Hematopoietic multipotent progenitor cell treated with erythropoietin and hydrocortisone succinate and interleukin-3 and kit ligand, for 15 days (in vitro differentiated cells): ENCODE results near the gene CDK11A.
"Not testable (repeated sequence)": the region's sequence is repeated elsewhere in the genome, so short reads cannot be mapped to it uniquely, and the experiment has no call there.

ENCODE experiments used
- DNase-seq: peaks from one replicate; pipeline ENCODE4 v3.0.0-alpha.2; 2015; ENCODE audit warnings: low spot score

The CDK11A gene

DNA sequence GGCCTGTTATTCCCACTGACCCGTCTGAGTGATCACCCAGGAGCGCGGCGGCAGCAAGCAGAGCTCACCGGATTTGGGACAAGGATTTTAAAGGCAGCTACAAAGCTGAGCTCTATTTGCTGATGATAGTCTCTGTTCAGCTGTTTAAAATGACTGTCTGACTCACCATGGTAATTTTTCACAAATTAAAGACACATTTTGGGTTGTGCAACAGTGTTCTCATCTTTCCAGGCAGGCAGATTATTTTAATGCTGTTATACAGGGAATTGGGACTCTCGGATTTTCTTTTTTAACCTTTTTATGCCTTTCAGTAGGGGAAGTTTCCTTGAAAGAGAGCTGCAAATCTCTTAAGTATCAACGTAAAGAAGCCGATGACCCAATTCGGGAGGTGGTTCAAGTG is 61.8 kb downstream of the CDK11A start:
- not testable (repeated sequence) for DNase-seq

- DNase-seq, result peak; percentile 93
Measured at GRCh38 chr1:1658583-1659549, 65.3 kb downstream of the CDK11A start, which contains the start of gene CDK11B. TSS of gene CDK11B (minus strand) at chr1:1659004. CDS start at chr1:1657485, 1,519 bp downstream.
